Vagina (tissue), 2 donors: ENCODE results near the gene TEAD2. TPM values are rescaled to one million over a fixed set of nuclear protein-coding genes. Genes with fewer than 3 reads are reported as not detected.

Source experiments
- DNase-seq, 2 donors: peaks; one replicate each; pipeline ENCODE4 v3.0.0-alpha.2; 2017; ENCODE audit errors: extremely low spot score in 2 of 2
- H3K27ac ChIP-seq: fragments of 200-600 bp; sonication (generic); one replicate; pipeline ENCODE4 v1.5.1; 2019
- H3K27me3 ChIP-seq: fragments of 200-600 bp; sonication (generic); one replicate; pipeline ENCODE4 v1.5.1; 2019
- H3K36me3 ChIP-seq, 2 donors: fragments of 200-600 bp; sonication (generic); one replicate each; pipeline ENCODE4 v1.5.1; 2017 to 2019
- H3K4me1 ChIP-seq: fragments of 200-600 bp; sonication (generic); one replicate; pipeline ENCODE4 v1.5.1; 2019
- H3K4me3 ChIP-seq, 2 donors: fragments of 200-600 bp; sonication (generic); 1 replicate in 1 of 2; 2 replicates in 1 of 2; pipeline ENCODE4 v1.5.1; 2016 to 2019
- H3K9me3 ChIP-seq: fragments of 200-600 bp; sonication (generic); one replicate; pipeline ENCODE4 v1.5.1; 2019
- CTCF ChIP-seq, 3 experiments: fragments of 450-650 bp in 2 of 3; fragments of 200-600 bp in 1 of 3; sonication (generic) in 1 of 3; IDR thresholded peaks; one replicate each; pipeline ENCODE4 v1.5.1; 2017 to 2019; ENCODE audit warnings: antibody characterized with exemption in 3 of 3, mild to moderate bottlenecking in 2 of 3, moderate library complexity in 2 of 3
- POLR2A ChIP-seq, 2 donors: fragments of 450-650 bp; IDR thresholded peaks; one replicate each; pipeline ENCODE4 v1.6.1; 2017; ENCODE audit warnings: antibody characterized with exemption in 2 of 2, mild to moderate bottlenecking in 2 of 2, moderate library complexity in 2 of 2
- POLR2AphosphoS5 ChIP-seq, 2 donors: sonication (generic); formaldehyde crosslinking; IDR thresholded peaks; one replicate each; pipeline ENCODE4 v1.9.0; 2017; ENCODE audit warnings: antibody characterized with exemption in 2 of 2, mild to moderate bottlenecking in 2 of 2, low read depth in 1 of 2; ENCODE audit not compliant: insufficient read depth in 1 of 2
- intact Hi-C: fragments of 100-400 bp; cut with DNase I; formaldehyde crosslinking; loops from one replicate; pipeline ENCODE4 v1.15.1; 2023
- total RNA-seq: library from RNA; depleted of rRNA; stranded (reverse); fragments of >200 nt; gene quantifications from one replicate; pipeline ENCODE4 v1.2.3, GENCODE V29; 2016

TEAD2 gene
- total RNA-seq, 1 donor from 2014 or later, result 20.4 TPM

- H3K27ac ChIP-seq, result no peak overlapping the region
- H3K27me3 ChIP-seq, result no peaks in the 10 kb centered on the region
- TF ChIP-seq POLR2AphosphoS5 (IDR thresholded peaks at IDR 0.05; ENCODE audit: insufficient read depth in 1 of 2, low read depth in 1 of 2) (no peak), CTCF (IDR thresholded peaks at IDR 0.05) (no peak), POLR2A (IDR thresholded peaks at IDR 0.05) (no peak)
- H3K9me3 ChIP-seq, result no peaks in the 10 kb centered on the region
- DNase-seq, result no peak
- peaks cover 0 to 82% of the 10 kb centered on the region in 2 donors for H3K36me3 ChIP-seq
- H3K4me1 ChIP-seq, result no peaks in the 10 kb centered on the region
- H3K4me3 ChIP-seq, result no peak overlapping the region
- intact Hi-C loops, result no loop called here
Measured at GRCh38 chr19:49347835-49348234, 14.4 kb downstream of the TEAD2 start.

- Histone ChIP-seq H3K27ac (no peak overlapping the region), H3K36me3 (peaks cover 0 to 88% of the 10 kb centered on the region in 2 donors), H3K4me3 (no peak overlapping the region), H3K9me3 (no peaks in the 10 kb centered on the region), H3K27me3 (no peaks in the 10 kb centered on the region), H3K4me1 (no peaks in the 10 kb centered on the region)
- TF ChIP-seq POLR2AphosphoS5 (IDR thresholded peaks at IDR 0.05; ENCODE audit: insufficient read depth in 1 of 2, low read depth in 1 of 2) (no peak), CTCF (IDR thresholded peaks at IDR 0.05) (no peak), POLR2A (IDR thresholded peaks at IDR 0.05) (no peak)
- intact Hi-C loops, result no loop called here
- DNase-seq, result no peak
Measured at GRCh38 chr19:49347191-49347590, 15.0 kb downstream of the TEAD2 start.

- intact Hi-C loops, result no loop called here
- peaks cover 0 to 83% of the 10 kb centered on the region in 2 donors for H3K36me3 ChIP-seq
- H3K27me3 ChIP-seq, result no peaks in the 10 kb centered on the region
- DNase-seq, result no peak
- peaks cover 10% of the 10 kb centered on the region for H3K4me1 ChIP-seq
- no peaks in the 10 kb centered on the region for H3K9me3 ChIP-seq
- H3K4me3 ChIP-seq, result no peak overlapping the region
- TF ChIP-seq CTCF (IDR thresholded peaks at IDR 0.05), result no peak
- no peak for TF ChIP-seq POLR2A (IDR thresholded peaks at IDR 0.05)
- no peak for TF ChIP-seq POLR2AphosphoS5 (IDR thresholded peaks at IDR 0.05; ENCODE audit: insufficient read depth in 1 of 2, low read depth in 1 of 2)
- no peak overlapping the region for H3K27ac ChIP-seq
Measured at GRCh38 chr19:49344505-49345423, 17.5 kb downstream of the TEAD2 start.

GRCh38 chr19:49343123-49343522 is 19.1 kb downstream of the TEAD2 start:
- no peak overlapping the region for H3K27ac ChIP-seq
- no peak overlapping the region for H3K4me3 ChIP-seq
- no peak for DNase-seq
- TF ChIP-seq POLR2AphosphoS5 (IDR thresholded peaks at IDR 0.05; ENCODE audit: insufficient read depth in 1 of 2, low read depth in 1 of 2) (no peak), POLR2A (IDR thresholded peaks at IDR 0.05) (no peak), CTCF (IDR thresholded peaks at IDR 0.05) (no peak)
- H3K9me3 ChIP-seq, result no peaks in the 10 kb centered on the region
- peaks cover 0 to 70% of the 10 kb centered on the region in 2 donors for H3K36me3 ChIP-seq
- no peaks in the 10 kb centered on the region for H3K27me3 ChIP-seq
- intact Hi-C loops, result no loop called here
- peaks cover 24% of the 10 kb centered on the region for H3K4me1 ChIP-seq

- no peak overlapping the region for H3K27ac ChIP-seq
- H3K27me3 ChIP-seq, result no peaks in the 10 kb centered on the region
- no peak overlapping the region for H3K4me3 ChIP-seq
- H3K9me3 ChIP-seq, result no peaks in the 10 kb centered on the region
- intact Hi-C loops, result no loop called here
- H3K36me3 ChIP-seq, result peaks cover 0 to 63% of the 10 kb centered on the region in 2 donors
- TF ChIP-seq POLR2A (IDR thresholded peaks at IDR 0.05) (no peak), POLR2AphosphoS5 (IDR thresholded peaks at IDR 0.05; ENCODE audit: insufficient read depth in 1 of 2, low read depth in 1 of 2) (no peak), CTCF (IDR thresholded peaks at IDR 0.05) (no peak)
- no peak for DNase-seq
- H3K4me1 ChIP-seq, result peaks cover 32% of the 10 kb centered on the region
Measured at GRCh38 chr19:49342291-49342721, 19.9 kb downstream of the TEAD2 start.
